Fibroblast of lung (primary cell): ENCODE data around the gene SHANK1.

ENCODE experiments used
- CTCF ChIP-seq, 2 donors: IDR thresholded peaks in 1 of 2; conservative IDR thresholded peaks in 1 of 2; 1 replicate in 1 of 2; 2 replicates in 1 of 2; pipeline ENCODE4 v1.5.1; 2011 to 2012; ENCODE audit warnings: low read length in 2 of 2, control low read depth in 1 of 2, inconsistent platforms in 1 of 2, low read depth in 1 of 2, mild to moderate bottlenecking in 1 of 2
- EZH2 ChIP-seq: IDR thresholded peaks from 2 replicates; pipeline ENCODE4 v1.5.1; 2012; ENCODE audit warnings: low read length, control low read depth, mild to moderate bottlenecking; ENCODE audit errors: missing control alignments

- no peak for TF ChIP-seq CTCF (conservative IDR thresholded peaks at IDR 0.05 in 1 of 2, IDR thresholded peaks at IDR 0.05 in 1 of 2; ENCODE audit: low read depth in 1 of 2, low read length in 2 of 2)
- TF ChIP-seq EZH2, result no peak
These were observed 21.8 kb upstream of the SHANK1 start for GRCh38 chr19:50741179-50741933.
